HCT116 (cell line): Measurements from ENCODE around the gene TSPAN31. TPM values are rescaled to one million over a fixed set of nuclear protein-coding genes. Genes with fewer than 3 reads are reported as not detected.
"Not testable (repeated sequence)": the region's sequence is repeated elsewhere in the genome, so short reads cannot be mapped to it uniquely, and the experiment has no call there.

Source experiments
- ATAC-seq: fragments of 200-7000 bp; cut with Tn5 transposase; 2 replicates; pipeline ENCODE4 v1.9.1; 2020; ENCODE audit warnings: mild to moderate bottlenecking, moderate library complexity
- BruUV-seq: library from RNA; stranded (reverse); fragments of 400-500 nt; replicated peaks from 2 replicates; lab custom pipeline; 2021; lab: Mats Ljungman, UMichigan
- CTCF ChIA-PET: fragments of 300-600 bp; sonication (Branson Sonifier 250); formaldehyde crosslinking; loops from one replicate; lab custom pipeline; 2021; ENCODE audit warnings: antibody characterized with exemption; lab: Charles Lee
- POLR2A ChIA-PET: fragments of 300-600, 350-600 bp; sonication (Branson Sonifier 250); formaldehyde crosslinking; loops from one replicate; lab custom pipeline; 2021; ENCODE audit warnings: antibody characterized with exemption; lab: Charles Lee
- RAD21 ChIA-PET, 2 experiments: fragments of 300-600 bp; sonication (Branson Sonifier 250); formaldehyde crosslinking; loops; one replicate each; lab custom pipeline; 2023; ENCODE audit warnings: low total read pairs in 2 of 2; ENCODE audit not compliant: uncharacterized antibody in 2 of 2, unreplicated experiment in 2 of 2, low non-redundant PET in 1 of 2; lab: Charles Lee
- DNase-seq: peaks from one replicate; pipeline ENCODE4 v3.0.0-alpha.2; 2010; ENCODE audit warnings: low read depth, low spot score
- H2AFZ ChIP-seq: fragments of 200-600 bp; shearing (Covaris generic), sonication (generic); 2 replicates; pipeline ENCODE4 v1.6.1; 2017; ENCODE audit warnings: low read depth, mixed run types, mixed read lengths, antibody characterized with exemption, low read length; ENCODE audit not compliant: poor library complexity, severe bottlenecking
- H3K27ac ChIP-seq: 2 replicates; pipeline ENCODE4 v1.5.1; 2012; ENCODE audit warnings: low read depth, low read length
- H3K27me3 ChIP-seq: fragments of 200-600 bp; sonication (generic); 2 replicates; pipeline ENCODE4 v1.6.1; 2016; ENCODE audit warnings: mixed run types, low read length, mixed read lengths; ENCODE audit not compliant: insufficient read depth
- H3K36me3 ChIP-seq, 2 experiments: fragments of 200-500 bp in 1 of 2; fragments of 200-600 bp in 1 of 2; sonication (Bioruptor generic) in 1 of 2; sonication (generic) in 1 of 2; 2 replicates each; pipeline versions ENCODE4 v1.5.1 to v1.6.1; 2014 to 2016; ENCODE audit warnings: low read length in 2 of 2, inconsistent platforms in 1 of 2, mixed read lengths in 1 of 2, mixed run types in 1 of 2; ENCODE audit not compliant: insufficient read depth in 2 of 2, control insufficient read depth in 1 of 2
- H3K4me1 ChIP-seq, 2 experiments: fragments of 200-600 bp in 1 of 2; sonication (generic) in 1 of 2; 2 replicates each; pipeline versions ENCODE4 v1.5.1 to v1.6.1; 2012 to 2017; ENCODE audit warnings: low read length in 2 of 2, inconsistent platforms in 1 of 2, mild to moderate bottlenecking in 1 of 2, mixed read lengths in 1 of 2, mixed run types in 1 of 2, moderate library complexity in 1 of 2; ENCODE audit not compliant: insufficient read depth in 2 of 2, control insufficient read depth in 1 of 2
- H3K4me2 ChIP-seq: fragments of 200-600 bp; sonication (generic); 2 replicates; pipeline ENCODE4 v1.6.1; 2017; ENCODE audit warnings: mixed run types, low read length, mixed read lengths
- H3K4me3 ChIP-seq, 2 experiments: fragments of 200-600 bp in 1 of 2; sonication (generic) in 1 of 2; replicated peaks in 1 of 2; 2 replicates each; pipeline ENCODE4 v1.5.1; 2011 to 2016; ENCODE audit warnings: low read length in 2 of 2, control low read depth in 1 of 2, low read depth in 1 of 2, mild to moderate bottlenecking in 1 of 2, mixed read lengths in 1 of 2, mixed run types in 1 of 2
- H3K79me2 ChIP-seq: fragments of 200-600 bp; sonication (generic); 2 replicates; pipeline ENCODE4 v1.6.1; 2017; ENCODE audit warnings: mild to moderate bottlenecking, mixed run types, low read length, moderate library complexity, mixed read lengths; ENCODE audit not compliant: insufficient read depth
- H3K9ac ChIP-seq: fragments of 200-600 bp; sonication (generic); 2 replicates; pipeline ENCODE4 v1.6.1; 2016; ENCODE audit warnings: low read length, mixed read lengths
- H3K9me2 ChIP-seq: fragments of 200-600 bp; sonication (generic), shearing (Covaris generic); 2 replicates; pipeline ENCODE4 v1.6.1; 2017; ENCODE audit warnings: mixed run types, mild to moderate bottlenecking, moderate library complexity; ENCODE audit not compliant: insufficient read depth
- H3K9me3 ChIP-seq, 2 experiments: fragments of 200-500 bp in 1 of 2; fragments of 200-600 bp in 1 of 2; sonication (Bioruptor generic) in 1 of 2; sonication (generic) in 1 of 2; 2 replicates each; pipeline ENCODE4 v1.6.1; 2014 to 2017; ENCODE audit warnings: low read length in 2 of 2, mixed read lengths in 2 of 2, inconsistent platforms in 1 of 2, low read depth in 1 of 2, mild to moderate bottlenecking in 1 of 2, mixed run types in 1 of 2, moderate library complexity in 1 of 2; ENCODE audit not compliant: control insufficient read depth in 1 of 2, insufficient read depth in 1 of 2
- H4K20me1 ChIP-seq: fragments of 200-600 bp; sonication (generic), shearing (Covaris generic); 2 replicates; pipeline ENCODE4 v1.6.1; 2017; ENCODE audit warnings: mixed run types, mild to moderate bottlenecking, moderate library complexity; ENCODE audit not compliant: insufficient read depth
- ATF3 ChIP-seq: IDR thresholded peaks from 2 replicates; pipeline ENCODE4 v1.6.1; 2012
- CTCF ChIP-seq, 3 experiments: fragments of 200-600 bp in 1 of 3; sonication (generic) in 1 of 3; IDR thresholded peaks in 2 of 3; conservative IDR thresholded peaks in 1 of 3; 2 replicates each; pipeline ENCODE4 v1.5.1; 2012 to 2017; ENCODE audit warnings: low read depth in 2 of 3, low read length in 2 of 3, antibody characterized with exemption in 1 of 3, borderline replicate concordance in 1 of 3, control low read depth in 1 of 3, mild to moderate bottlenecking in 1 of 3, mixed read lengths in 1 of 3, mixed run types in 1 of 3, moderate library complexity in 1 of 3; ENCODE audit not compliant: insufficient read depth in 1 of 3
- EGR1 ChIP-seq: IDR thresholded peaks from 2 replicates; pipeline ENCODE4 v1.6.1; 2012; ENCODE audit warnings: low read depth
- FOSL1 ChIP-seq: IDR thresholded peaks from 2 replicates; pipeline ENCODE4 v1.6.1; 2012; ENCODE audit warnings: low read depth
- MAX ChIP-seq: IDR thresholded peaks from 2 replicates; pipeline ENCODE4 v1.6.1; 2012
- SIN3A ChIP-seq: IDR thresholded peaks from 2 replicates; pipeline ENCODE4 v1.6.1; 2012; ENCODE audit warnings: low read depth
- YY1 ChIP-seq: IDR thresholded peaks from 2 replicates; pipeline ENCODE4 v1.6.1; 2011; ENCODE audit warnings: low read length, low read depth, moderate library complexity, mild to moderate bottlenecking; ENCODE audit not compliant: insufficient replicate concordance; ENCODE audit errors: extremely low read depth
- intact Hi-C: fragments of 100-400 bp; cut with micrococcal nuclease; formaldehyde crosslinking; loops from 2 replicates; pipeline ENCODE4 v1.10.0; 2022
- total RNA-seq: library from RNA; stranded (reverse); gene quantifications from one replicate; pipeline ENCODE4 v1.2.1, GENCODE V29; 2021; ENCODE audit not compliant: unreplicated experiment

TSPAN31 gene
- total RNA-seq, 1 experiment from 2014 or later, result 14.9 TPM

DNA sequence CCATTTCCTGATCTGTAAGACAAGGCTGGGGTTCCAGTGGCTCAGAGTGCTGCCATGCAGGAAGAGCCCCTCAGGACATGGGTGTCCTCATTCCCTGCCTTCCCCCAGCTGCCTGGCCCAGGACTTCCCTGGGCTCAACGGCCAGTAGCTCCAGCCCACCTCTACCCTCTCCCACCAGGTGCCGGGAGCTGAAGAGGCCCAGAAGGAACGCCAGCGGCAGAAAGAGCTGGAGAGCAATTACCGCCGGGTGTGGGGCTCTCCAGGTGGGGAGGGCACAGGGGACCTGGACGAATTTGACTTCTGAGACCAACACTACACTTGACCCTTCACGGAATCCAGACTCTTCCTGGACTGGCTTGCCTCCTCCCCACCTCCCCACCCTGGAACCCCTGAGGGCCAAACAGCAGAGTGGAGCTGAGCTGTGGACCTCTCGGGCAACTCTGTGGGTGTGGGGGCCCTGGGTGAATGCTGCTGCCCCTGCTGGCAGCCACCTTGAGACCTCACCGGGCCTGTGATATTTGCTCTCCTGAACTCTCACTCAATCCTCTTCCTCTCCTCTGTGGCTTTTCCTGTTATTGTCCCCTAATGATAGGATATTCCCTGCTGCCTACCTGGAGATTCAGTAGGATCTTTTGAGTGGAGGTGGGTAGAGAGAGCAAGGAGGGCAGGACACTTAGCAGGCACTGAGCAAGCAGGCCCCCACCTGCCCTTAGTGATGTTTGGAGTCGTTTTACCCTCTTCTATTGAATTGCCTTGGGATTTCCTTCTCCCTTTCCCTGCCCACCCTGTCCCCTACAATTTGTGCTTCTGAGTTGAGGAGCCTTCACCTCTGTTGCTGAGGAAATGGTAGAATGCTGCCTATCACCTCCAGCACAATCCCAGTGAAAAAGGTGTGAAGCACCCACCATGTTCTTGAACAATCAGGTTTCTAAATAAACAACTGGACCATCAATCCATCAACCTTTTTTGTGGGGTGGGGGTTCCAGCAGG is 23.9 kb upstream of the TSPAN31 start:
- H3K9me2 ChIP-seq, result no peaks in the 10 kb centered on the region
- no peaks in the 10 kb centered on the region for H3K27me3 ChIP-seq
- TSS peak; percentile 77 for BruUV-seq
- H4K20me1 ChIP-seq, result no peaks in the 10 kb centered on the region
- H3K36me3 ChIP-seq, result peaks cover 3 to 15% of the 10 kb centered on the region in 2 experiments; a peak in 3 of 4 replicates
- H3K9ac ChIP-seq, result no peak overlapping the region
- peaks cover 2 to 3% of the 10 kb centered on the region in 2 experiments; a peak in 2 of 4 replicates for H3K4me1 ChIP-seq
- ATAC-seq (no peak), DNase-seq (no peak)
- H3K9me3 ChIP-seq, result no peaks in the 10 kb centered on the region
- no peak overlapping the region for H3K27ac ChIP-seq
- H3K4me2 ChIP-seq, result no peak overlapping the region
- no peaks in the 10 kb centered on the region for H3K79me2 ChIP-seq
- intact Hi-C loops, result no loop called here
- no peak overlapping the region for H3K4me3 ChIP-seq
- no peak for TF ChIP-seq EGR1
- TF ChIP-seq ATF3, result no peak
- no peak for TF ChIP-seq FOSL1
- no peak for TF ChIP-seq CTCF (IDR thresholded peaks at IDR 0.05 in 2 of 3, conservative IDR thresholded peaks at IDR 0.05 in 1 of 3; ENCODE audit: borderline replicate concordance in 1 of 3, insufficient read depth in 1 of 3, low read depth in 2 of 3, low read length in 2 of 3)
- TF ChIP-seq SIN3A, result no peak
- no peak for TF ChIP-seq MAX
- no peak for TF ChIP-seq YY1
- RAD21 ChIA-PET, result no interaction called here
- POLR2A ChIA-PET, result no interaction called here
- CTCF ChIA-PET, result interaction anchor here (1.1 kb wide), 1 partner anchor 8 kb away, joined by 3 read pairs; no protein-coding TSS in a partner anchor
- H2AFZ ChIP-seq, result no peak overlapping the region

GRCh38 chr12:57721846-57722608 is 22.8 kb upstream of the TSPAN31 start:
- BruUV-seq, H3K79me2 ChIP-seq, H3K4me2 ChIP-seq, RAD21 ChIA-PET, H4K20me1 ChIP-seq, H3K9me3 ChIP-seq, H3K27ac ChIP-seq, H2AFZ ChIP-seq, ATAC-seq, CTCF ChIA-PET, DNase-seq, H3K4me3 ChIP-seq, intact Hi-C loops, H3K9me2 ChIP-seq, H3K9ac ChIP-seq, H3K27me3 ChIP-seq: not testable (repeated sequence)
- Histone ChIP-seq H3K36me3 (peaks cover 3 to 15% of the 10 kb centered on the region in 2 experiments; a peak in 3 of 4 replicates), H3K4me1 (peaks cover 6 to 14% of the 10 kb centered on the region in 2 experiments; a peak in 3 of 4 replicates)
- POLR2A ChIA-PET, result interaction anchor here (0.6 kb wide), 1 partner anchor 373 kb away, joined by 3 read pairs; no protein-coding TSS in a partner anchor
